D721Med (cell line): ENCODE data around the gene SLC7A4.

ENCODE experiments used
- DNase-seq: peaks from one replicate; pipeline ENCODE4 v3.0.0; 2011; ENCODE audit warnings: low spot score; ENCODE audit not compliant: insufficient read length
- FAIRE-seq: peaks from 2 replicates; lab custom pipeline; 2011; peaks lifted over from hg19 to GRCh38; lab: Jason Lieb, UNC
- TF ChIP-seq, protein P1 (sequence below): IDR thresholded peaks from 2 replicates; pipeline ENCODE4 v1.5.1; 2012; ENCODE audit warnings: mild to moderate bottlenecking, control low read depth; ENCODE audit not compliant: insufficient read depth; ENCODE audit errors: missing control alignments

Gene SLC7A4

DNA sequence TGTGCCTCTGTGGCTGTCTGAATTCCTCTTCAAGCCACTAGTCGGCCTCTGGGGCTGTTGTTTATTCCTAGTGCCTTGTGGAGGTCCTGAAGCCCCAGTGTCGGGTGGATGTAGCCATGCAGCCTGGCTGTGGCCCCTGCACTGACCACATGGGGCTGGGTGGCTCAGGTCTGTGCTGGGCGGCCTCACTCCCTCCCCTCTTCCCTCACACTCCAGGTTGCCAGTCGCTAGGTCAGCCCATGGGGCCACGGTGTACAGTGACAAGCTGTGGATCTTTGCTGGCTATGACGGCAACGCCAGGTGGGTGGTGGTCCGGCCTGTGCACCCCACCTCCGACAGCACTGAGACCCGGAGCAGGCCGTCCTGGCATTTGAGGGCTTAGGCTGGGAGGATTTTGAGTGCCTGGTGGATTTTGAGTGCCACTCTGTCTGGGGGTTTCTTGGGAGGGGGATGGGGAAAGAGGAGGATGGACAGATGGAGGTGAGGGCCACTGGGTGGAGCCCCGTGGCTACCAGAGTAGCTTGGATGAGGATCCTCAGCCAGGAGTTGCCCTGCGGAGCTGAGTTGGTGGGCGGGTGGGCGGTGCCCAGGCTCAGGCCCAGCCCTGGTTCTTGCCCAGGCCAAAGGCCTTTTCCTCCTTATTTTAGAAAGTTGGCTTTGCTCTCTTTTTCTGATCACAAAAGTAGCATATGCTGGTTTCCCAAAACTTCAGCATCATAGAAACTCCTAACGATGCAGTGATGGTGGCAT is 43.6 kb downstream of the SLC7A4 start:
- no peak for FAIRE-seq
- TF ChIP-seq, protein P1, sequence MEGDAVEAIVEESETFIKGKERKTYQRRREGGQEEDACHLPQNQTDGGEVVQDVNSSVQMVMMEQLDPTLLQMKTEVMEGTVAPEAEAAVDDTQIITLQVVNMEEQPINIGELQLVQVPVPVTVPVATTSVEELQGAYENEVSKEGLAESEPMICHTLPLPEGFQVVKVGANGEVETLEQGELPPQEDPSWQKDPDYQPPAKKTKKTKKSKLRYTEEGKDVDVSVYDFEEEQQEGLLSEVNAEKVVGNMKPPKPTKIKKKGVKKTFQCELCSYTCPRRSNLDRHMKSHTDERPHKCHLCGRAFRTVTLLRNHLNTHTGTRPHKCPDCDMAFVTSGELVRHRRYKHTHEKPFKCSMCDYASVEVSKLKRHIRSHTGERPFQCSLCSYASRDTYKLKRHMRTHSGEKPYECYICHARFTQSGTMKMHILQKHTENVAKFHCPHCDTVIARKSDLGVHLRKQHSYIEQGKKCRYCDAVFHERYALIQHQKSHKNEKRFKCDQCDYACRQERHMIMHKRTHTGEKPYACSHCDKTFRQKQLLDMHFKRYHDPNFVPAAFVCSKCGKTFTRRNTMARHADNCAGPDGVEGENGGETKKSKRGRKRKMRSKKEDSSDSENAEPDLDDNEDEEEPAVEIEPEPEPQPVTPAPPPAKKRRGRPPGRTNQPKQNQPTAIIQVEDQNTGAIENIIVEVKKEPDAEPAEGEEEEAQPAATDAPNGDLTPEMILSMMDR, result no peak
- no peak for DNase-seq

DNA sequence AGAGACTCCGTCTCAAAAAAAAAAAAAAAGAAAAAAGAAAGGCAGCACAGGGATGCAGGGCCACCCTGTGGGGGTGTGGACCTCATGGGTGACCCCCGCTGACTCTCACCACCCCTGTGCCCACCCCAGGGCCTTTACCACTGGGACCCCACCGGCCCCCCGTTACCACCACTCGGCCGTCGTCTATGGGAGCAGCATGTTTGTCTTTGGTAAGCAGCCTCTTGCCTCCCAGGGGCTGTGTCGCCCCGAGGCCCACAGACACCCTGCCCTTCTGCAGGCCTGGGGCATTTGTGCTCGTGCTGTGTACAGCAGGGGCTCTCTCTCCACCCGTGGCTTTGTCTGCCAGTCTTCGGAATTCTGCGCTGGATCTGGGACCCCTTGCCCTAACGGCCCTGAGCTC is 45.0 kb downstream of the SLC7A4 start:
- no peak for FAIRE-seq
- no peak for DNase-seq
- TF ChIP-seq, protein P1, result no peak

DNA sequence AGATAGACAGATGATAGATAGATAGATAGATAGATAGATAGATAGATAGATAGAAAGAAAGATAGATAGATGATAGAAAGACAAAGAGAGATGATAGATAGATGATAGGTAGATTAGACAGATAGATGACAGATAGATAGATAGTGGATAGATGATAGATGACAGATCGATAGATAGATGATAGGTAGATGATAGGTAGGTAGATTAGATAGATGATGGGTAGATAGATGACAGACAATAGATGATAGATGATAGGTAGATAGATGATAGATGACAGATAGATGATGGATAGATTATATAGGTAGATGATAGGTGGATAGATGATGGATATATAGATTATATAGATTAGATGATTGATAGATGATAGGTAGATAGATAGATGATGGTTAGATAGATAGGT is 46.0 kb downstream of the SLC7A4 start:
- DNase-seq, result no peak
- no peak for FAIRE-seq
- TF ChIP-seq, protein P1, result no peak

DNA sequence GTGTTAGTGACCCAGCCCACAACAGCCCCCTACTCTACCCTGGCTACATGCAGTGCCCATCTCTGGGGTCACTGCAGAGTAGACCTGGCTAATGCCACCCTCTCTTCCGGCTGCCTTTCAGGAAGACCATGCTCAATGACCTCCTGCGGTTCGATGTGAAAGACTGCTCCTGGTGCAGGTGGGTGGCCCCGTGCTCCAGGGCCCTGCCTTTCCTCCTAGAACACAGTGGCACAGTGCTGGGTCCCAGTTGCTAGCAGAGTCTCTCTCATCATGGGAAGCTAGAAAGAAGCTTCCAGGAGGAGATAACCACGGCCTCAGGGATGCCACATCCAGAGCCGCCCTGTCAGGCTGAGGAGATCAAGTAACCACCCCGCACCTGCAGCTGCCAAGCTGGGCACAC is 46.6 kb downstream of the SLC7A4 start:
- DNase-seq (no peak), FAIRE-seq (no peak)
- TF ChIP-seq, protein P1, result no peak

DNA sequence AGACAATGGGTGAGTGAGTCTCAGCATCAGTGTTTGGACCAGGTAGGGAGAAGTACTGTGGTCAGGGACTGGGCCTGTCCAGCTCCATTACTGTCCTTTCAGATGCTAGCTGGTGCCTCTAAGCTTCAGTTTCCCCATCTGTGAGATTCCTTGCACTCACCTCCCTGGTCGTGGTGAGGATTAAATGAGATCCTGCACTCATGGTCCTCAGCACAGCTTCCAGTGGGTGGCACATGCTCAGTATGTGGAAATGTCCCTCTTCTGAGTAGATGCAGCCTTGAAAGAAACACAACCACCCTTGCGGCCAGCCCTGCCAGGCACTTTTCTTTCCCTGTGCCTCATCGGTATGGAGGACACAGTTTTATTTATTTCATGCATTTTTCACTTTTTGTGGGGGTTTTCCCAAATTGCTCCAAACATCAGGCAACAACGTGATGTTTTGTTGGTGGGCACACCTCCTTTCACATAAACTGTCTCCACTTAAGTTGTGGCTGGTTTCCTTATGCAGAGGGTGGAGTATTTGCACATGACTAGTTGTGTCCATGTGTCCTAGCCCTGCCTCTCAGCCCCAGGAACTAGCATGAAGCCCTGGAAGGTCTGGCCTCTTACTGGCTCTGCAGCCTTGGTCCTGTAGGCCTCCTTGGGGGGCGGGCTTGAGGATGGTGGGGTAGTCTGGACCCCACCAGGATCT is 49.1 kb downstream of the SLC7A4 start:
- FAIRE-seq (no peak), DNase-seq (no peak)
- TF ChIP-seq, protein P1, result no peak

DNA sequence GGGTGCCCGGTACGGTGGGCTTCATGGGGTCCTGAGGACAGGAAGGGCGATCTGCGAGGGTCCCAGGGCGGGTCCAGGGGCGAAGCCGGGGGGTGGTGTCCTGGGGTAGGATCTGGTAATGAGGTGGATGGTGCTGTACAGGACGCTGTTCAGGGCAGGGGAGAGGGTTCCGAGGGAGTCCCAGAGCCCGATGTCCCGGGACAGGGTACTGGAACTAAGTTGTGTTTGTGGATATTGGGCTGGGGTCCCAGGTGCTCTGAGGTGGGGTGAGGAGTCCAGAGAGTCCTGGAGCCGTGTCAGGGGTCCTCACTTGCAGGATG is 49.8 kb downstream of the SLC7A4 start:
- DNase-seq (no peak), FAIRE-seq (no peak)
- TF ChIP-seq, protein P1, result no peak

DNA sequence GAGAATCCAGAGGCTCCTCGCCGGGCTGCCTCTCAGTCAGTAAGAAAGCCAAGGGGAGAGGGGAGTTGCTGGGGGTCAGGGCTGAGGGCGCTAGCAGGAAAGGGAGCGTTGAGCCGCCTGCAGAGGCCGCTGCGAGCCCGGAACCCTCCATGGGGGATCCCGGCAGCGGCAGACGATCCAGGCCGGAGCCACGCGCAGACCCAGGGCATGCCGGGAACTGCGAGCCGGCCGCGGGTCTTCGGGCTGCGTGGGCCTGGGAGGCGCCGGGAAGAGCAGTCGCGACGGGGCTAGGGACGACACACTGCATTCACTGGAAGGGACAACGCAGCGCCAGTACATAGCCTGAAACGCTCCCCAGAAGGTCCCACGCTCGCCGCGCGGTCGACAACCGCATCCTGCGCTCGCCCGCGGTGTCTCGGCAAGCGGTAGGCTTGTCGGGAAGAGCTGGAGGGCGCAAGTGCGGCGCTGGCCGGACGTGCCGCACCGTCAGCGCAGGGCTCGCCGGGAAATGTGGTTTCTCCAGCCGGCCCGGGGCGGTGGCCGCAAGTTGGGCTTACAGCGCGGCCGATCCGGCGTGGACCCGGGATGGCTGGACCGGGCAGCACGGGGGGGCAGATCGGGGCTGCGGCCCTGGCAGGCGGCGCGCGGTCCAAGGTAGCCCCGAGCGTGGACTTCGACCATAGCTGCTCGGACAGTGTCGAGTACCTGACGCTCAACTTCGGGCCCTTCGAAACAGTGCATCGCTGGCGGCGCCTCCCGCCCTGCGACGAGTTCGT is 50.4 kb downstream of the SLC7A4 start, which contains the start of gene LZTR1:
TSS of gene LZTR1 (plus strand) at position 511 of the 776 bp plus-strand sequence. CDS start at position 586, 75 bp downstream.
- no peak for FAIRE-seq
- peak; percentile 85 for DNase-seq
- TF ChIP-seq, protein P1, result peak; percentile 49
